ENCODE results near the gene WDR62. TPM values are rescaled to one million over a fixed set of nuclear protein-coding genes. Genes with fewer than 3 reads are reported as not detected.

Gene WDR62
- total RNA-seq, 4 donors from 2014 or later, result 1.1 to 15.7 (median 2.9) TPM

- Histone ChIP-seq H3K27me3 (no peaks in the 10 kb centered on the region), H3K9me3 (no peaks in the 10 kb centered on the region), H3K4me3 (no peak overlapping the region), H3K4me1 (no peaks in the 10 kb centered on the region), H3K27ac (no peak overlapping the region), H3K36me3 (no peaks in the 10 kb centered on the region)
- no peak for TF ChIP-seq POLR2A (IDR thresholded peaks at IDR 0.05)
- no peak for TF ChIP-seq CTCF (IDR thresholded peaks at IDR 0.05)
- DNase-seq, result no peak
Observed at GRCh38 chr19:36090910-36091695, 36.4 kb downstream of the WDR62 start.

DNA sequence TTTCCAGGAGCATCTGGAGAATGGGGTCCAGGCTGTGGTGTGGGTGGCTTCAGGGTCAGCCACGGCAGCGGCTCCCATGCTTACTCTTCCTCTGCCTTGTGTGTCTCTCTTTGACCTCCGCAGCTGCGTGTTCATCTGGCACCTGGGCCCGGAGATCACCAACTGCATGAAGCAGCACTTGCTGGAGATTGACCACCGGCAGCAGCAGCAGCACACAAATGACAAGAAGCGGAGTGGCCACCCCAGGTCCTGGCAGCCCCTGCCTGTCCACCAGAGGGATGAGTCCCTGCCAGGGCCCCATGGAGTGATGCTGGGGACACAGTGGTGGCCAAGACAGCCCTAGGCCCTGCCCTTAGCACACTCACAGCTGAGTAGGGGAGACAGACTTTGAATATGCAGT lies 37.9 kb downstream of the WDR62 start:
- Histone ChIP-seq H3K27me3 (no peaks in the 10 kb centered on the region), H3K27ac (no peak overlapping the region), H3K4me3 (no peak overlapping the region), H3K36me3 (no peaks in the 10 kb centered on the region), H3K9me3 (no peaks in the 10 kb centered on the region), H3K4me1 (no peaks in the 10 kb centered on the region)
- TF ChIP-seq POLR2A (IDR thresholded peaks at IDR 0.05) (no peak), CTCF (IDR thresholded peaks at IDR 0.05) (no peak)
- no peak for DNase-seq

GRCh38 chr19:36093146-36093662 lies 38.5 kb downstream of the WDR62 start:
- Histone ChIP-seq H3K4me1 (no peaks in the 10 kb centered on the region), H3K9me3 (no peaks in the 10 kb centered on the region), H3K27me3 (no peaks in the 10 kb centered on the region), H3K36me3 (no peaks in the 10 kb centered on the region), H3K27ac (no peak overlapping the region), H3K4me3 (no peak overlapping the region)
- no peak for DNase-seq
- no peak for TF ChIP-seq CTCF (IDR thresholded peaks at IDR 0.05)
- TF ChIP-seq POLR2A (IDR thresholded peaks at IDR 0.05), result no peak

- H3K9me3 ChIP-seq, result no peaks in the 10 kb centered on the region
- no peaks in the 10 kb centered on the region for H3K27me3 ChIP-seq
- H3K4me1 ChIP-seq, result no peaks in the 10 kb centered on the region
- no peak overlapping the region for H3K4me3 ChIP-seq
- DNase-seq, result no peak
- H3K36me3 ChIP-seq, result no peaks in the 10 kb centered on the region
- no peak for TF ChIP-seq POLR2A (IDR thresholded peaks at IDR 0.05)
- no peak for TF ChIP-seq CTCF (IDR thresholded peaks at IDR 0.05)
- no peak overlapping the region for H3K27ac ChIP-seq
Observed at GRCh38 chr19:36093687-36094086, 39.0 kb downstream of the WDR62 start.

GRCh38 chr19:36097036-36097435 lies 42.3 kb downstream of the WDR62 start:
- H3K27me3 ChIP-seq, result no peaks in the 10 kb centered on the region
- no peaks in the 10 kb centered on the region for H3K36me3 ChIP-seq
- H3K9me3 ChIP-seq, result no peaks in the 10 kb centered on the region
- no peaks in the 10 kb centered on the region for H3K4me1 ChIP-seq
- DNase-seq, result no peak
- TF ChIP-seq POLR2A (IDR thresholded peaks at IDR 0.05), result no peak
- no peak for TF ChIP-seq CTCF (IDR thresholded peaks at IDR 0.05)
- no peak overlapping the region for H3K27ac ChIP-seq
- H3K4me3 ChIP-seq, result no peak overlapping the region

Measured in Peyer's patch (tissue), 4 donors.